Measurements from ENCODE around the gene GSN.

DNA sequence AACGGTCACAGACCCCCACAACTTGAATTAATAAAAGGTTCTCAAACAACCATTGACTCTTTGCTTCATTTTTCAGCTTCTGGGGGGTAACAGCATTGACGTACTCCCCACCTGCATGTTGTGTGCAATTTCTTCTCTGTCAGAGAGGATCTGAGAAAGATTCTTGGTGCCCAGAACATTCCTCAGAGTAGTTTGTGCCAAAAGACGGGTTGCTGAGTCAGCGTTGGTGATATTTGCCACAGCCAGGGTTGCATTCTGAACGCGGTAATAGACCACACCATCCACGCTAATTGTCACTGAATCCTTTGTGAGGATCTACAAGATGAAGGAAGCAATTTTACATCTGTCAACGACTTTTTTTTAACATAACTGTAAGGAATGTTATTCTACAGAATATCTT, 81.0 kb downstream of the GSN start:
- TF ChIP-seq HOXB5 (CRISPR knock-in tag; IDR thresholded peaks at IDR 0.05) (no peak), CEBPB (IDR thresholded peaks at IDR 0.05) (no peak), RARB (CRISPR knock-in tag; IDR thresholded peaks at IDR 0.05) (no peak), ZC3H11A (IDR thresholded peaks at IDR 0.05) (no peak), MYC (IDR thresholded peaks at IDR 0.05; ENCODE audit: borderline replicate concordance, low read length) (no peak), ESRRA (IDR thresholded peaks at IDR 0.05; ENCODE audit: borderline replicate concordance, low read length) (no peak), BHLHE40 (IDR thresholded peaks at IDR 0.05; ENCODE audit: low read depth, low read length) (no peak)
- TF ChIP-seq, protein P1, sequence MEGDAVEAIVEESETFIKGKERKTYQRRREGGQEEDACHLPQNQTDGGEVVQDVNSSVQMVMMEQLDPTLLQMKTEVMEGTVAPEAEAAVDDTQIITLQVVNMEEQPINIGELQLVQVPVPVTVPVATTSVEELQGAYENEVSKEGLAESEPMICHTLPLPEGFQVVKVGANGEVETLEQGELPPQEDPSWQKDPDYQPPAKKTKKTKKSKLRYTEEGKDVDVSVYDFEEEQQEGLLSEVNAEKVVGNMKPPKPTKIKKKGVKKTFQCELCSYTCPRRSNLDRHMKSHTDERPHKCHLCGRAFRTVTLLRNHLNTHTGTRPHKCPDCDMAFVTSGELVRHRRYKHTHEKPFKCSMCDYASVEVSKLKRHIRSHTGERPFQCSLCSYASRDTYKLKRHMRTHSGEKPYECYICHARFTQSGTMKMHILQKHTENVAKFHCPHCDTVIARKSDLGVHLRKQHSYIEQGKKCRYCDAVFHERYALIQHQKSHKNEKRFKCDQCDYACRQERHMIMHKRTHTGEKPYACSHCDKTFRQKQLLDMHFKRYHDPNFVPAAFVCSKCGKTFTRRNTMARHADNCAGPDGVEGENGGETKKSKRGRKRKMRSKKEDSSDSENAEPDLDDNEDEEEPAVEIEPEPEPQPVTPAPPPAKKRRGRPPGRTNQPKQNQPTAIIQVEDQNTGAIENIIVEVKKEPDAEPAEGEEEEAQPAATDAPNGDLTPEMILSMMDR (IDR thresholded peaks at IDR 0.05) = no peak

Data from A549 (cell line).